HCT116 (cell line): ENCODE results near the gene STK39.

Experiments
- ATF3 ChIP-seq: IDR thresholded peaks from 2 replicates; pipeline ENCODE4 v1.6.1; 2012
- CTCF ChIP-seq, 3 experiments: fragments of 200-600 bp in 1 of 3; sonication (generic) in 1 of 3; IDR thresholded peaks in 2 of 3; conservative IDR thresholded peaks in 1 of 3; 2 replicates each; pipeline ENCODE4 v1.5.1; 2012 to 2017; ENCODE audit warnings: low read depth in 2 of 3, low read length in 2 of 3, antibody characterized with exemption in 1 of 3, borderline replicate concordance in 1 of 3, control low read depth in 1 of 3, mild to moderate bottlenecking in 1 of 3, mixed read lengths in 1 of 3, mixed run types in 1 of 3, moderate library complexity in 1 of 3; ENCODE audit not compliant: insufficient read depth in 1 of 3
- EZH2 ChIP-seq: fragments of 200-600 bp; sonication (generic); IDR thresholded peaks from 2 replicates; pipeline ENCODE4 v1.6.1; 2017; ENCODE audit warnings: antibody characterized with exemption, mixed run types
- EZH2phosphoT487 ChIP-seq: fragments of 200-600 bp; IDR thresholded peaks from 2 replicates; pipeline ENCODE4 v1.6.1; 2018; ENCODE audit warnings: antibody characterized with exemption, borderline replicate concordance
- JUND ChIP-seq: IDR thresholded peaks from 2 replicates; pipeline ENCODE4 v1.6.1; 2012
- POLR2A ChIP-seq: IDR thresholded peaks from 2 replicates; pipeline ENCODE4 v1.7.0; 2011; ENCODE audit warnings: borderline replicate concordance; ENCODE audit not compliant: insufficient read depth, insufficient read length; ENCODE audit errors: extremely low read depth
- POLR2AphosphoS5 ChIP-seq: IDR thresholded peaks from 2 replicates; pipeline ENCODE4 v1.6.1; 2011; ENCODE audit warnings: mild to moderate bottlenecking, low read depth, low read length, moderate library complexity
- RAD21 ChIP-seq: IDR thresholded peaks from 2 replicates; pipeline ENCODE4 v1.6.1; 2012; ENCODE audit warnings: low read depth, mild to moderate bottlenecking
- REST ChIP-seq: IDR thresholded peaks from 2 replicates; pipeline ENCODE4 v1.6.1; 2012; ENCODE audit warnings: low read depth
- SRF ChIP-seq: IDR thresholded peaks from 2 replicates; pipeline ENCODE4 v1.6.1; 2012; ENCODE audit warnings: low read depth
- ZBTB33 ChIP-seq: IDR thresholded peaks from 2 replicates; pipeline ENCODE4 v1.6.1; 2011; ENCODE audit warnings: mild to moderate bottlenecking, low read length, moderate library complexity; ENCODE audit not compliant: insufficient replicate concordance; ENCODE audit errors: extremely low read depth
- ZNF274 ChIP-seq: fragments of 200-500 bp; sonication (Bioruptor generic); IDR thresholded peaks from 2 replicates; pipeline ENCODE4 v1.6.1; 2014; ENCODE audit warnings: mild to moderate bottlenecking, low read depth, low read length, inconsistent platforms

GRCh38 chr2:168138901-168139300 lies 108.5 kb downstream of the STK39 start:
- no peak for TF ChIP-seq CTCF (IDR thresholded peaks at IDR 0.05 in 2 of 3, conservative IDR thresholded peaks at IDR 0.05 in 1 of 3; ENCODE audit: borderline replicate concordance in 1 of 3, insufficient read depth in 1 of 3, low read depth in 2 of 3, low read length in 2 of 3)
- TF ChIP-seq ZNF274: no peak
- no peak for TF ChIP-seq RAD21
- TF ChIP-seq POLR2A: no peak
- no peak for TF ChIP-seq ZBTB33
- TF ChIP-seq POLR2AphosphoS5: no peak
- TF ChIP-seq ATF3: no peak
- no peak for TF ChIP-seq EZH2phosphoT487
- TF ChIP-seq REST: no peak
- TF ChIP-seq EZH2: no peak
- no peak for TF ChIP-seq SRF
- TF ChIP-seq JUND: no peak
